Heart left ventricle (tissue), 16 donors: ENCODE measurements around the gene DCAF17. TPM values are rescaled to one million over a fixed set of nuclear protein-coding genes. Genes with fewer than 3 reads are reported as not detected.

Experiments used
- ATAC-seq, 4 donors: fragments of 200-7000 bp; cut with Tn5 transposase; one replicate each; pipeline ENCODE4 v1.9.1; 2020 to 2022; ENCODE audit warnings: moderate library complexity in 4 of 4, mild to moderate bottlenecking in 3 of 4, moderate number of reproducible peaks in 1 of 4
- DNase-seq, 5 donors: peaks; one replicate each; pipeline ENCODE4 v3.0.0-alpha.2; 2020
- H3K27ac ChIP-seq, 12 donors: fragments of 200-600 bp; sonication (generic) in 4 of 12; one replicate each; pipeline versions ENCODE4 v1.5.0 to v1.8.0; 2016 to 2022; ENCODE audit warnings: mild to moderate bottlenecking in 2 of 12
- H3K27me3 ChIP-seq, 9 donors: fragments of 200-600 bp; sonication (generic) in 2 of 9; one replicate each; pipeline versions ENCODE4 v1.5.1 to v1.8.0; 2016 to 2022; ENCODE audit warnings: mild to moderate bottlenecking in 3 of 9
- H3K36me3 ChIP-seq, 9 donors: fragments of 200-600 bp; sonication (generic) in 2 of 9; one replicate each; pipeline versions ENCODE4 v1.5.0 to v1.8.0; 2018 to 2022; ENCODE audit warnings: mild to moderate bottlenecking in 2 of 9
- H3K4me1 ChIP-seq, 12 donors: fragments of 200-600 bp; sonication (generic) in 4 of 12; one replicate each; pipeline versions ENCODE4 v1.5.0 to v1.8.0; 2016 to 2022; ENCODE audit warnings: mild to moderate bottlenecking in 3 of 12
- H3K4me3 ChIP-seq, 12 donors: fragments of 200-600 bp; sonication (generic) in 4 of 12; one replicate each; pipeline versions ENCODE4 v1.5.0 to v1.8.0; 2017 to 2022; ENCODE audit warnings: mild to moderate bottlenecking in 9 of 12, moderate library complexity in 4 of 12
- H3K9me3 ChIP-seq, 12 donors: fragments of 200-600 bp; sonication (generic) in 4 of 12; one replicate each; pipeline versions ENCODE4 v1.5.0 to v1.8.0; 2016 to 2022; ENCODE audit warnings: mild to moderate bottlenecking in 1 of 12
- POLR2A ChIP-seq, 2 donors: fragments of 450-650 bp; IDR thresholded peaks; one replicate each; pipeline ENCODE4 v1.6.1; 2017; ENCODE audit warnings: antibody characterized with exemption in 2 of 2, mild to moderate bottlenecking in 2 of 2, moderate library complexity in 2 of 2
- WGBS, 4 donors: extraction: QIAGEN DNeasy Blood & Tissue Kit in 2 of 4; methylation state at CpG; one replicate each; pipeline versions ENCODE4 v1.1.5 to v1.1.7; 2013 to 2018; 5-methylcytosine and 5-hydroxymethylcytosine counted together
- intact Hi-C, 10 donors: fragments of 100-400 bp; cut with DNase I; formaldehyde crosslinking; loops; one replicate each; pipeline versions ENCODE4 v1.11.1 to v1.14.2; 2022
- polyA plus RNA-seq, 2 donors: library from polyadenylated mRNA; stranded (reverse); fragments of 200-250 nt; gene quantifications; one replicate each; pipeline ENCODE4 v1.2.3, GENCODE V29; 2013
- total RNA-seq, 9 donors: library from RNA; depleted of rRNA in 2 of 9; stranded (reverse); fragments of >200 nt in 2 of 9; fragmentation: NEBNext Ultra II Directional in 3 of 9; extraction: Animal tissue kit (Norgen Biotek cat#: 25700) in 3 of 9; gene quantifications; one replicate each; pipeline versions ENCODE4 v1.1.0 to v1.2.4, GENCODE V29; 2016 to 2023
- TF ChIP-seq, protein P1 (sequence below), 12 donors: fragments of 200-600 bp; sonication (generic) in 4 of 12; IDR thresholded peaks; one replicate each; pipeline versions ENCODE4 v1.5.0 to v1.8.0; 2018 to 2022; ENCODE audit warnings: antibody characterized with exemption in 12 of 12, mild to moderate bottlenecking in 5 of 12
- donor health status: ischemic (EF 13 %, LVEDD 7.1; RV severe dilation, severe dysfunction).
- donor health status: healthy with polysubstance abuse.
- donor health status: DM: no; HTN: yes; CAD: no.
- donor health status: DM: no; HTN: no; CAD: no.
- donor health status: ischemic (EF 25% LVEDD 6.9; RV normal size, moderate dysfunction).
- donor health status: ischemic (EF 25% LVEDD 5.7; RV mildly dilated, moderate dysfunction).
- donor health status: healthy.
- donor health status: DM: yes; HTN: yes; CAD: no.
- donor health status: ischemic (EF 35%, LVEDD 5.7; RV mildly dilated, moderate dysfunction).
- donor health status: nonischemic (EF 11% LVEDD 7.7; RV severe dilation, severe dysfunction).
- donor health status: DM: yes; HTN: yes; CAD: no.
- donor health status: PGD.
- donor health status: ischemic (EF 29% LVEDD 5.4; RV normal size, mild dysfunction).
- donor health status: nonischemic (EF 23%, LVEDD 6.1; RV moderate dilation, normal function).

DCAF17 gene
- total and polyA plus RNA-seq, 11 donors = 2.2 to 16.7 (median 7.6) TPM

DNA sequence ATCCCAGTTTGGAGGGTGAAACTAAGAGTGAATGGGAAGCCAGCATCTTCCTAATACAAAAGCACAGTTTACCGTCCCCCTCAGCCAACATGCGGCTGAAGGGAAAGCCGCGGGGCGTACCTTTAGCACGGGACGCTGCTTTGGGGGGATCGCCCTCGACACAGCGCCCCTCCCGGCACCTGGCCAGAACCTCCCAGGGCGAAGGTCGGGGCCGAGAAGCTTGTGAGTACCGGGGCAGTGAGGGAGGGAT lies 338 bp upstream of the DCAF17 start, which contains the start of gene METTL8:
Gene METTL8 (minus strand): TSS at position 228 of the 250 bp plus-strand sequence. CDS start 41,805 bp downstream, outside the sequence.
- no peak for ATAC-seq
- Histone ChIP-seq H3K4me3 (peak within 1 kb of the TSS; percentile 61 to 95 (median 84)), H3K27ac (peak within 1 kb of the TSS; percentile 82 to 100 (median 98)), H3K36me3 (peaks cover 0 to 31% (median 27%) of the 10 kb centered on the region in 9 donors), H3K27me3 (no peaks in the 10 kb centered on the region), H3K9me3 (no peaks in the 10 kb centered on the region), H3K4me1 (peaks cover 3 to 18% (median 10%) of the 10 kb centered on the region in 12 donors)
- no peak for DNase-seq
- intact Hi-C loops = loop anchor here in 9 of 10 donors (2.0 to 10.0 kb wide), 8 partner anchors 89 to 505 kb away; partner anchors contain the start of genes CYBRD1 (in 7 of the 9), TLK1 (in 4 of the 9), DYNC1I2 (in 1 of the 9) and GORASP2 (in 1 of the 9)
- 0% methylated on average over 8 to 15 of the region's 15 CpGs for WGBS, 4 donors
- no peak for TF ChIP-seq POLR2A (IDR thresholded peaks at IDR 0.05)
- TF ChIP-seq, protein P1, sequence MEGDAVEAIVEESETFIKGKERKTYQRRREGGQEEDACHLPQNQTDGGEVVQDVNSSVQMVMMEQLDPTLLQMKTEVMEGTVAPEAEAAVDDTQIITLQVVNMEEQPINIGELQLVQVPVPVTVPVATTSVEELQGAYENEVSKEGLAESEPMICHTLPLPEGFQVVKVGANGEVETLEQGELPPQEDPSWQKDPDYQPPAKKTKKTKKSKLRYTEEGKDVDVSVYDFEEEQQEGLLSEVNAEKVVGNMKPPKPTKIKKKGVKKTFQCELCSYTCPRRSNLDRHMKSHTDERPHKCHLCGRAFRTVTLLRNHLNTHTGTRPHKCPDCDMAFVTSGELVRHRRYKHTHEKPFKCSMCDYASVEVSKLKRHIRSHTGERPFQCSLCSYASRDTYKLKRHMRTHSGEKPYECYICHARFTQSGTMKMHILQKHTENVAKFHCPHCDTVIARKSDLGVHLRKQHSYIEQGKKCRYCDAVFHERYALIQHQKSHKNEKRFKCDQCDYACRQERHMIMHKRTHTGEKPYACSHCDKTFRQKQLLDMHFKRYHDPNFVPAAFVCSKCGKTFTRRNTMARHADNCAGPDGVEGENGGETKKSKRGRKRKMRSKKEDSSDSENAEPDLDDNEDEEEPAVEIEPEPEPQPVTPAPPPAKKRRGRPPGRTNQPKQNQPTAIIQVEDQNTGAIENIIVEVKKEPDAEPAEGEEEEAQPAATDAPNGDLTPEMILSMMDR (IDR thresholded peaks at IDR 0.05) = peak in 2 of 12 donors; percentile 42 to 43

DNA sequence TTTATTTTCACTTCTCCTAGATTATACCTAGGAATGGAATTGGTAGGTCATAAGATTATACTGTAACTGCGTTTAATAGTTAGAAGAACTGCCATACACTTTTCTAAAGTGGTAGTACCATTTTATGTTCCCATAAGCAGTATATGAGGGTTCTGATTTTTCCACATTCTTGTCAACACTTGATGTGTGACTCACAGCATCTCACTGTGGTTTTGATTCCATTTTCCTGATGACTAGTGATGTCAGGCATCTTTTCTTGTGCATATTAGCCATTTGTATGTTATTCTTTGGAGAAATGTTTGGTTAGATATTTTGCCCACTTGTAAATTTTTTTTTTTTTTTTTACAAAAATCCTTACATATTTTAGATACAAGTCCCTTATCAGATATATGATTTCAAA lies 2.3 kb downstream of the DCAF17 start:
- DNase-seq (no peak), ATAC-seq (no peak)
- H3K27ac ChIP-seq = no peak overlapping the region
- no peaks in the 10 kb centered on the region for H3K27me3 ChIP-seq
- 96 to 98% (median 97%) methylated on average over 1 of the region's 1 CpG for WGBS, 4 donors
- H3K4me1 ChIP-seq = peaks cover 3 to 18% (median 10%) of the 10 kb centered on the region in 12 donors
- intact Hi-C loops = loop anchor here in 5 of 10 donors (10.0 kb wide), 3 partner anchors 88 to 272 kb away; partner anchors contain the start of genes CYBRD1 (in 3 of the 5), TLK1 (in 2 of the 5) and DYNC1I2 (in 1 of the 5)
- H3K36me3 ChIP-seq = peaks cover 0 to 56% (median 47%) of the 10 kb centered on the region in 9 donors
- no peak overlapping the region for H3K4me3 ChIP-seq
- H3K9me3 ChIP-seq = no peaks in the 10 kb centered on the region
- TF ChIP-seq, protein P1 (IDR thresholded peaks at IDR 0.05) = no peak
- no peak for TF ChIP-seq POLR2A (IDR thresholded peaks at IDR 0.05)

DNA sequence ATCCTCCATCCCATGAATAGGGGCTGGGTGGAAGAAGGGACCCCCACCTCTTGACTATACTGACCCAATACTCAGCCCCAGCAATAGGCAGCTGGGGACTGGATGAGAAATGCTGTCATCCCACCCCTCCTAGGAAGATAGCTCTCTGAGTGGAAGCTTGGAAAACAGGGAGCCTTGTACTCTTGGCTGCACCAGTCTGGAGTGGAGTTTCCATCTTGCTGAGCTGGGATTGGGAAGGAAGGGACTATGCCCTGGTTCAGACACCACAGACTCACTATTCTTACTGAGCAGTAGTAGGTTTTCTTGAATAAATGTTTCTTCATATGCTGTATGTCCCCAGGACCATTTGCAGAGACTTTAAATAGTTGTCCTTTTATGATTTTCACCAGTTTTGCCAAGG lies 7.4 kb downstream of the DCAF17 start:
- TF ChIP-seq, protein P1 (IDR thresholded peaks at IDR 0.05) = no peak
- TF ChIP-seq POLR2A (IDR thresholded peaks at IDR 0.05) = no peak
- intact Hi-C loops = no loop called here
- DNase-seq (no peak), ATAC-seq (peak in 1 of 4 donors; percentile 18)
- Histone ChIP-seq H3K9me3 (no peaks in the 10 kb centered on the region), H3K27me3 (no peaks in the 10 kb centered on the region), H3K27ac (no peak overlapping the region), H3K4me3 (no peak overlapping the region), H3K4me1 (no peaks in the 10 kb centered on the region), H3K36me3 (peaks cover 0 to 99% (median 84%) of the 10 kb centered on the region in 9 donors)

DNA sequence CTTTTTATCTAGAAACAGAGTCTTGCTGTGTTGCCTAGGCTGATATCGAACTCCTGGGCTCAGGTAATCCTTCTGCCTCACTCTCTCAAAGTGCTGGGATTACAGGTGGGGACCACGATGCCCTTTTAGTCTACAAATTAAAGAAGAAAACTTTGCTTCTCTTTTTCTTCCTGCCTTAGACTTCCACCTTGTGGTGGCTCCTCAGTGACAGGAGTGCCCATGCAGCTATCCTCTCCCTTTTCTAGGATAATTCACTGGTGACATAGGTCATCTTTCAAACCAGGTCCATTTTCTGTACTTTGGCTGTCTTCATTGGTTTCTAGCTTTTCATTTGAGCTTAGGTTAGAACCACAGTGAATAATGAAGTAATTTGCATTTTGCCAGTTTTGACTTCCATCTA lies 13.6 kb downstream of the DCAF17 start:
- H3K36me3 ChIP-seq = peaks cover 0 to 99% (median 91%) of the 10 kb centered on the region in 9 donors
- no peak overlapping the region for H3K27ac ChIP-seq
- no peak overlapping the region for H3K4me3 ChIP-seq
- DNase-seq (no peak), ATAC-seq (no peak)
- 88 to 93% (median 92%) methylated on average over 2 of the region's 2 CpGs for WGBS, 4 donors
- TF ChIP-seq, protein P1 (IDR thresholded peaks at IDR 0.05) = no peak
- no peak for TF ChIP-seq POLR2A (IDR thresholded peaks at IDR 0.05)
- intact Hi-C loops = no loop called here
- no peaks in the 10 kb centered on the region for H3K9me3 ChIP-seq
- no peaks in the 10 kb centered on the region for H3K27me3 ChIP-seq
- no peaks in the 10 kb centered on the region for H3K4me1 ChIP-seq
